ENCODE measurements around the gene OR6B1. TPM values are rescaled to one million over a fixed set of nuclear protein-coding genes. Genes with fewer than 3 reads are reported as not detected.

The OR6B1 gene
- total and polyA plus RNA-seq, 2 donors (not counting 3 experiments of a cell fraction or from before 2014, with no cell fraction given): not detected

GRCh38 chr7:143954544-143954943 lies 45.6 kb upstream of the OR6B1 start, which contains the start of gene OR2F1:
TSS of gene OR2F1 (plus strand) at chr7:143954844. CDS start at chr7:143959971, 5,127 bp downstream.
- POLR2A ChIA-PET: no interaction called here
- Histone ChIP-seq H3K79me2 (ENCODE audit: control insufficient read depth, insufficient read depth, low read length) (no peaks in the 10 kb centered on the region), H3K4me2 (ENCODE audit: insufficient read depth, low read length) (no peak within 1 kb of the TSS), H4K20me1 (replicated peaks; ENCODE audit: control insufficient read depth, extremely low read depth, insufficient read depth, low read length) (no peaks in the 10 kb centered on the region), H3K9me1 (replicated peaks; ENCODE audit: control insufficient read depth, extremely low read depth, insufficient read depth, low read length) (peaks cover 2% of the 10 kb centered on the region), H3K9me3 (replicated peaks; ENCODE audit: control insufficient read depth, insufficient read depth, low read length) (no peaks in the 10 kb centered on the region), H3K27ac (ENCODE audit: insufficient read depth, low read depth, low read length) (no peak within 1 kb of the TSS), H3K36me3 (ENCODE audit: control insufficient read depth in 2 of 2, extremely low read depth in 1 of 2, insufficient read depth in 2 of 2, low read length in 2 of 2) (no peaks in the 10 kb centered on the region), H3K27me3 (ENCODE audit: control insufficient read depth in 2 of 2, insufficient read depth in 2 of 2, low read length in 2 of 2) (peaks cover 4 to 8% of the 10 kb centered on the region in 2 experiments), H3K4me3 (replicated peaks in 1 of 3; ENCODE audit: insufficient read depth in 1 of 3, low read depth in 1 of 3, low read length in 3 of 3) (no peak within 1 kb of the TSS), H3K9ac (replicated peaks; ENCODE audit: extremely low read depth, insufficient read depth, low read length) (no peak within 1 kb of the TSS), H2AFZ (ENCODE audit: low read depth, low read length) (no peak within 1 kb of the TSS), H3K4me1 (ENCODE audit: control insufficient read depth, extremely low read depth, insufficient read depth, low read length) (no peaks in the 10 kb centered on the region)
- no peak for TF ChIP-seq MYC (IDR thresholded peaks at IDR 0.05; ENCODE audit: low read depth, low read length)
- TF ChIP-seq POLR2A (IDR thresholded peaks at IDR 0.05; ENCODE audit: low read depth, low read length): no peak
- TF ChIP-seq GATA2 (IDR thresholded peaks at IDR 0.05; ENCODE audit: insufficient read depth, insufficient read length, low read depth, low read length): no peak
- dilution Hi-C loops (cut with MboI; ENCODE audit: extremely low pct_ligation_motif_present, low sequenced_read_pairs) (no loop called here), intact Hi-C loops (cut with micrococcal nuclease) (no loop called here)
- no peak for DNase-seq (ENCODE audit: low read depth, low spot score)
- BruUV-seq (replicated peaks): no TSS peak
- no peak for FAIRE-seq
- CTCF ChIA-PET: no interaction called here

GRCh38 chr7:143958781-143959180 lies 41.3 kb upstream of the OR6B1 start:
- Histone ChIP-seq H3K27me3 (ENCODE audit: control insufficient read depth in 2 of 2, insufficient read depth in 2 of 2, low read length in 2 of 2) (peaks cover 4 to 8% of the 10 kb centered on the region in 2 experiments), H3K79me2 (ENCODE audit: control insufficient read depth, insufficient read depth, low read length) (no peaks in the 10 kb centered on the region), H3K27ac (ENCODE audit: insufficient read depth, low read depth, low read length) (no peak overlapping the region), H3K9ac (replicated peaks; ENCODE audit: extremely low read depth, insufficient read depth, low read length) (no peak overlapping the region), H3K4me3 (replicated peaks in 1 of 3; ENCODE audit: insufficient read depth in 1 of 3, low read depth in 1 of 3, low read length in 3 of 3) (no peak overlapping the region), H2AFZ (ENCODE audit: low read depth, low read length) (no peak overlapping the region), H3K9me1 (replicated peaks; ENCODE audit: control insufficient read depth, extremely low read depth, insufficient read depth, low read length) (no peaks in the 10 kb centered on the region), H3K36me3 (ENCODE audit: control insufficient read depth in 2 of 2, extremely low read depth in 1 of 2, insufficient read depth in 2 of 2, low read length in 2 of 2) (no peaks in the 10 kb centered on the region), H3K9me3 (replicated peaks; ENCODE audit: control insufficient read depth, insufficient read depth, low read length) (no peaks in the 10 kb centered on the region), H4K20me1 (replicated peaks; ENCODE audit: control insufficient read depth, extremely low read depth, insufficient read depth, low read length) (no peaks in the 10 kb centered on the region), H3K4me2 (ENCODE audit: insufficient read depth, low read length) (no peak overlapping the region), H3K4me1 (ENCODE audit: control insufficient read depth, extremely low read depth, insufficient read depth, low read length) (no peaks in the 10 kb centered on the region)
- ChIA-PET POLR2A (no interaction called here), CTCF (no interaction called here)
- no peak for FAIRE-seq
- TF ChIP-seq GATA2 (IDR thresholded peaks at IDR 0.05; ENCODE audit: insufficient read depth, insufficient read length, low read depth, low read length) (no peak), FOS (IDR thresholded peaks at IDR 0.05; ENCODE audit: borderline replicate concordance, insufficient read depth, low read length) (no peak), JUN (IDR thresholded peaks at IDR 0.05; ENCODE audit: borderline replicate concordance, insufficient read depth, insufficient read length, low read depth) (no peak), MYC (IDR thresholded peaks at IDR 0.05; ENCODE audit: low read depth, low read length) (no peak), POLR2A (IDR thresholded peaks at IDR 0.05; ENCODE audit: low read depth, low read length) (no peak), EZH2 (IDR thresholded peaks at IDR 0.05; ENCODE audit: borderline replicate concordance, low read depth, low read length, severe bottlenecking) (no peak), POLR2AphosphoS5 (IDR thresholded peaks at IDR 0.05; ENCODE audit: insufficient read depth, low read depth, low read length) (no peak), MAX (IDR thresholded peaks at IDR 0.05; ENCODE audit: insufficient read depth, insufficient read length) (no peak), CTCF (IDR thresholded peaks at IDR 0.05; ENCODE audit: extremely low read depth in 1 of 2, insufficient read depth in 1 of 2, low read depth in 1 of 2, low read length in 2 of 2) (no peak)
- no peak for DNase-seq (ENCODE audit: low read depth, low spot score)
- intact Hi-C loops (cut with micrococcal nuclease) (no loop called here), dilution Hi-C loops (cut with MboI; ENCODE audit: extremely low pct_ligation_motif_present, low sequenced_read_pairs) (no loop called here)
- no TSS peak for BruUV-seq (replicated peaks)
